GM04504 (cell line): ENCODE measurements around the gene RNGTT.
"Not testable (repeated sequence)": the region's sequence is repeated elsewhere in the genome, so short reads cannot be mapped to it uniquely, and the experiment has no call there.

ENCODE experiments used
- DNase-seq: peaks from one replicate; pipeline ENCODE4 v3.0.0-alpha.2; 2012; ENCODE audit warnings: low read depth

RNGTT gene

GRCh38 chr6:88910922-88911778 lies 52.3 kb downstream of the RNGTT start:
- DNase-seq: no peak

- no peak for DNase-seq
These were observed 54.5 kb downstream of the RNGTT start for GRCh38 chr6:88908598-88909548.

- not testable (repeated sequence) for DNase-seq
These were observed 56.3 kb downstream of the RNGTT start for GRCh38 chr6:88907148-88907547.

- no peak for DNase-seq
These were observed 63.7 kb downstream of the RNGTT start for GRCh38 chr6:88899569-88900316.

GRCh38 chr6:88895911-88896310 lies 67.5 kb downstream of the RNGTT start:
- no peak for DNase-seq

- no peak for DNase-seq
These were observed 72.3 kb downstream of the RNGTT start for GRCh38 chr6:88890860-88891845.

GRCh38 chr6:88890394-88890793 lies 73.0 kb downstream of the RNGTT start:
- no peak for DNase-seq

GRCh38 chr6:88884361-88884760 lies 79.1 kb downstream of the RNGTT start:
- no peak for DNase-seq

- no peak for DNase-seq
These were observed 80.9 kb downstream of the RNGTT start for GRCh38 chr6:88882536-88882935.

GRCh38 chr6:88881451-88881850 lies 82.0 kb downstream of the RNGTT start:
- no peak for DNase-seq

GRCh38 chr6:88880021-88880420 lies 83.4 kb downstream of the RNGTT start:
- DNase-seq: no peak

GRCh38 chr6:88877893-88878292 lies 85.5 kb downstream of the RNGTT start:
- no peak for DNase-seq

GRCh38 chr6:88872962-88873361 lies 90.5 kb downstream of the RNGTT start:
- DNase-seq: no peak

- no peak for DNase-seq
These were observed 91.9 kb downstream of the RNGTT start for GRCh38 chr6:88871498-88871897.

GRCh38 chr6:88870717-88871330 lies 92.6 kb downstream of the RNGTT start:
- DNase-seq: peak; percentile 33

GRCh38 chr6:88869263-88870020 lies 94.0 kb downstream of the RNGTT start:
- peak; percentile 11 for DNase-seq

GRCh38 chr6:88867841-88868731 lies 95.3 kb downstream of the RNGTT start:
- DNase-seq: peak; percentile 17

- no peak for DNase-seq
These were observed 96.6 kb downstream of the RNGTT start for GRCh38 chr6:88866856-88867255.

- DNase-seq: no peak
These were observed 98.1 kb downstream of the RNGTT start for GRCh38 chr6:88865275-88865674.
